ENCODE results near the gene PRDM7. TPM values are rescaled to one million over a fixed set of nuclear protein-coding genes. Genes with fewer than 3 reads are reported as not detected.

PRDM7 gene
- total RNA-seq, 4 donors from 2014 or later, result not detected

DNA sequence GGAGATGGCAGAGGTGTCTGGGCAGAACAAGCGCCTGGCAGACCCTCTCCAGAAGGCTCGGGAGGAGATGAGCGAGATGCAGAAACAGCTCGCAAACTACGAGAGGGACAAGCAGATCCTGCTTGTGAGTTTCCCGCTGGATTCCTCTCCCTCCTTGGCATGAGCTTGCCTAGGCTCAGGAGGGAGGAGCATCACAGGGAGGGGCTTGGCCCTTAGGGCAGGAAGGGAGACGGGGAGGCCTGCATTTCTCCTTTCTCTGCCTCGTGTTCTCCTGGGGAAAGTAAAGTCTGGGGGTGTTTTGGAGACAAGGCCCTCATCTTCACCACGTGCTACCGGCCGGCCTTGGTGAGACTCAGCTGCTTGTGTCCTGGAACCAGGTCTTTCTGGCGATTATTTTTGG lies 39.9 kb downstream of the PRDM7 start:
- no peaks in the 10 kb centered on the region for H3K27me3 ChIP-seq
- H3K4me3 ChIP-seq, result no peak overlapping the region
- H3K27ac ChIP-seq, result no peak overlapping the region
- H3K4me1 ChIP-seq, result no peaks in the 10 kb centered on the region
- H3K9me3 ChIP-seq, result no peaks in the 10 kb centered on the region
- peaks cover 0 to 77% of the 10 kb centered on the region in 2 donors for H3K36me3 ChIP-seq
- 40 to 83% methylated on average over 1 to 5 of the region's 12 CpGs for WGBS, 2 donors (ENCODE audit: low coverage in 1 of 2)
- no peak for ATAC-seq
- TF ChIP-seq POLR2A (IDR thresholded peaks at IDR 0.05) (no peak), POLR2AphosphoS5 (IDR thresholded peaks at IDR 0.05) (no peak), EP300 (IDR thresholded peaks at IDR 0.05) (no peak)
- TF ChIP-seq, protein P1, sequence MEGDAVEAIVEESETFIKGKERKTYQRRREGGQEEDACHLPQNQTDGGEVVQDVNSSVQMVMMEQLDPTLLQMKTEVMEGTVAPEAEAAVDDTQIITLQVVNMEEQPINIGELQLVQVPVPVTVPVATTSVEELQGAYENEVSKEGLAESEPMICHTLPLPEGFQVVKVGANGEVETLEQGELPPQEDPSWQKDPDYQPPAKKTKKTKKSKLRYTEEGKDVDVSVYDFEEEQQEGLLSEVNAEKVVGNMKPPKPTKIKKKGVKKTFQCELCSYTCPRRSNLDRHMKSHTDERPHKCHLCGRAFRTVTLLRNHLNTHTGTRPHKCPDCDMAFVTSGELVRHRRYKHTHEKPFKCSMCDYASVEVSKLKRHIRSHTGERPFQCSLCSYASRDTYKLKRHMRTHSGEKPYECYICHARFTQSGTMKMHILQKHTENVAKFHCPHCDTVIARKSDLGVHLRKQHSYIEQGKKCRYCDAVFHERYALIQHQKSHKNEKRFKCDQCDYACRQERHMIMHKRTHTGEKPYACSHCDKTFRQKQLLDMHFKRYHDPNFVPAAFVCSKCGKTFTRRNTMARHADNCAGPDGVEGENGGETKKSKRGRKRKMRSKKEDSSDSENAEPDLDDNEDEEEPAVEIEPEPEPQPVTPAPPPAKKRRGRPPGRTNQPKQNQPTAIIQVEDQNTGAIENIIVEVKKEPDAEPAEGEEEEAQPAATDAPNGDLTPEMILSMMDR (IDR thresholded peaks at IDR 0.05), result no peak

DNA sequence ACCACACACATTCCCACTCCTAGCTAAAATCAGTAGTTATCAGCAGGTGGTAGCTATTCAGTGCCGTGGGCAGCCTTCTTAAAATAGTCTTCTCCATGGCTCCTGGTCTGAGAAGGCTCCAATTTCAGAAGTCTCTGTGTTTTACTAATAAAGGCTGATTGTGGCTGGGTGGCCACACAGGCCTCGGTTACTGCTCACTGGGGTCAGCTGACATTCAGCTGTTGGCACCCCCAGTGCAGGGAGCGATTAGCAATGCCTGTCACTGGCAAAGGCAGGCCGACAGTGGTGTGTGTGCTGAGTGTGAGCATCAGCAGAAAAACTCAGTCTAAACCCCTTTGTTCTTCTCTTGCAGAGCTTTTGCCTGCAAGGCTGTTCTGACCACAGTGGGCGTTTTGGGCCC lies 41.2 kb downstream of the PRDM7 start:
- H3K9me3 ChIP-seq, result no peaks in the 10 kb centered on the region
- peaks cover 0 to 87% of the 10 kb centered on the region in 2 donors for H3K36me3 ChIP-seq
- no peak overlapping the region for H3K4me3 ChIP-seq
- no peak for ATAC-seq
- no peaks in the 10 kb centered on the region for H3K4me1 ChIP-seq
- WGBS, 2 donors (ENCODE audit: low coverage in 1 of 2), result 65 to 83% methylated on average over 4 of the region's 5 CpGs
- no peaks in the 10 kb centered on the region for H3K27me3 ChIP-seq
- TF ChIP-seq EP300 (IDR thresholded peaks at IDR 0.05) (no peak), POLR2AphosphoS5 (IDR thresholded peaks at IDR 0.05) (no peak), POLR2A (IDR thresholded peaks at IDR 0.05) (no peak)
- TF ChIP-seq, protein P1 (IDR thresholded peaks at IDR 0.05), result no peak
- H3K27ac ChIP-seq, result no peak overlapping the region

DNA sequence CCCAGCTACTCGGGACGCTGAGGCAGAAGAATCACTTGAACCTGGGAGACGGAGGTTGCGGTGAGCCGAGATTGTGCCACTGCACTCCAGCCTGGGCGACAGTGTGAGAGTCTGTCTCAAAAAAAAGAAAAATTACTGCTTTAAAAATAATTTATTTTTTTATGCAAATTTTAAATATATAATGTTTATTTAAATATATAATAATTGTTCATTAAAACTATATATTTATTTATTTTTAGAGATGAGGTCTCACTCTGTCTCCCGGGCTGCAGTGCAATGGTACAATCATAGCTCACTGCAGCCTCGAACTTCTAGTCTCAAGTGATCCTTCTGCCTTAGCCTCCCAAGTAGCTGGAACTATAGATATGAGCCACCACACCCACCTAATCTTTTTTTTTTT lies 42.6 kb downstream of the PRDM7 start:
- Histone ChIP-seq H3K4me3 (no peak overlapping the region), H3K4me1 (no peaks in the 10 kb centered on the region), H3K27ac (no peak overlapping the region), H3K9me3 (no peaks in the 10 kb centered on the region), H3K36me3 (peaks cover 0 to 77% of the 10 kb centered on the region in 2 donors), H3K27me3 (no peaks in the 10 kb centered on the region)
- TF ChIP-seq EP300 (IDR thresholded peaks at IDR 0.05) (no peak), POLR2AphosphoS5 (IDR thresholded peaks at IDR 0.05) (no peak), POLR2A (IDR thresholded peaks at IDR 0.05) (no peak)
- TF ChIP-seq, protein P1 (IDR thresholded peaks at IDR 0.05), result no peak
- WGBS, 2 donors (ENCODE audit: low coverage in 1 of 2), result 82 to 87% methylated on average over 8 of the region's 8 CpGs
- ATAC-seq, result no peak

DNA sequence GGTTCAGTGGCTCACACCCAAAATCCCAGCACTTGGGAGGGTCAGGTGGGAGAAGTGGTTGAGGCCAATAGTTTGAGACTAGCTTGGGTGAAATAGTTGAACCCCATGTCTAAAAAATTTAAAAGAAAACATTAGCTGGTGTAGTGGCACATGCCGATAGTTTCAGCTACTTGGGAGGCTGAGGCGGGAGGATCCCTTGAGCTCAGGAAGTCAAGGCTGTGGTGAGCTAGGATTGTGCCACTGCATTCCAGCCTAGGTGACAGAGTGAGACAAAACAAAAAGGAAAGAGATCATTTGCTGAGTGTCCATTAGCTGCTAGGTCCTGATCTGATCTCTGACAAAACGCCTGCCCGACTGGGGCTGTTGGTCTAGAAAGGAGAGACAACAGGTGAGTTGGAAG lies 43.7 kb downstream of the PRDM7 start:
- ATAC-seq, result no peak
- 67 to 81% methylated on average over 2 to 4 of the region's 4 CpGs for WGBS, 2 donors (ENCODE audit: low coverage in 1 of 2)

More for the DNA sequence above, 43.7 kb downstream of the PRDM7 start:
- Histone ChIP-seq H3K36me3 (peaks cover 0 to 73% of the 10 kb centered on the region in 2 donors), H3K27me3 (no peaks in the 10 kb centered on the region), H3K27ac (no peak overlapping the region), H3K4me3 (no peak overlapping the region), H3K9me3 (no peaks in the 10 kb centered on the region), H3K4me1 (no peaks in the 10 kb centered on the region)
- no peak for TF ChIP-seq POLR2A (IDR thresholded peaks at IDR 0.05)
- no peak for TF ChIP-seq POLR2AphosphoS5 (IDR thresholded peaks at IDR 0.05)
- TF ChIP-seq, protein P1 (IDR thresholded peaks at IDR 0.05), result no peak
- TF ChIP-seq EP300 (IDR thresholded peaks at IDR 0.05), result no peak

Data from gastroesophageal sphincter (tissue), 4 donors.